GM19043 (cell line): Measurements from ENCODE around the gene CSTF1.
A peak's percentile ranks its signal among the peaks of the same experiment; 100 is the strongest.

ENCODE experiments used
- ATAC-seq: cut with Tn5 transposase; IDR thresholded peaks from one replicate; pipeline ENCODE4 v1.9.1; 2021; ENCODE audit warnings: low read depth; ENCODE audit not compliant: unreplicated experiment

The CSTF1 gene

DNA sequence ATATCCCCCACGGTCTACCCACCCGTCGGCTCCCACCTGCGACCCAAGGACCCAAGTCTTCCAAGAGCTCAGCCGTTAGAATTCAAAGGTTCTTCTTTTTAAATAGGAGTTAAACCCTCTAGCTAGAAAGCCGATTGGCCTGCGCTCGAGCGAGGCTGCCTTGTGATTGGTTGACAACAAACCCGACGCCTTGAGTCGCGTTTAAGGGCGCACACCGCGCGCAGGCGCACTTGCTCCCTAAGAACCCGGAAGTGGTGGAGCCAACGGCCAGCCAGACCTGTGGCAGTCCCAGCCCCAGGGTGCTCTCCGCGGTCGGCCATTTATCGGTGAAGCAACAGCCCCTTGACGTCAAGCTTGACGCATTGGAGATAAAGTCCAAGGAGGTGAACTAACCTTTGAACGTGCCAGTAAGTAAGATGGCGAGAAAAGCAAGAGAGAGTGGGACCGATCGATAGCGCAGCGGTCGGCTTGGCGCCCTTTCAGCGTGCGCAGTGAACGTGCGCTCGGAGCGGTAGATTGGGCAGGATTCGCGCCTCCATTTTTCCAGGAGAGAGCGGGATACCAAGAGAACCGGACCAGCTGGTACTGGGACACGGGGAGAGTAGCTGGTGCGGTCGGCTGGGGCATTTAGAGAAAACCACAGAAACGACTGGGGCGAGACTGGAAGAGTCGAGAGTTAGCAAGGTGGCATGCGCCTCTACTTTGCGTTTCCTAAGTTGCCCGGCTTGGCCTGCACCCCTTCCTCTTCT, at the start of gene CSTF1, which contains the start of gene AURKA:
Gene CSTF1 (plus strand): TSS at position 514 of the 749 bp plus-strand sequence. CDS start 2,908 bp downstream, outside the sequence.
Gene AURKA (minus strand): TSS at position 84 of the 749 bp plus-strand sequence. CDS start 4,018 bp downstream, outside the sequence.
- ATAC-seq, result peak; percentile 90

DNA sequence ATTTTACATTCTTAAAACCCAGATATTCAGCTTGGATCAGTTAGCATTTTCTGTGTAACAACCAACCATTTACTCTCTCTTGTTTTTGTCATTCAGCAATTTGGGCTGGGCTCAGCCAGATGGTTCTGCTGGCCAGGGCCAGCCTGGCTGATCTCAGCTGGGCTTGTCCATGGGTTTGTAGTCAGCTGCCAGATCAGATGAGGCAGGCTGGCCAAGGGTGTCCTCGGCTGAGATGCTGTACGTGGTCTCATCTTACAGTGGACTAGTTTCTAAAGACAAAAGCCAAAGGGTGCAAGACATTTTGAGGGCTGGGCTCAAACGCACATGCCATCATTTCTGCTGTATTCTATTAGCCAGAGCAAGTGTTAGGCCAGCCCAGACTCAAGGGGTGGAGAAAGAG, 49.7 kb upstream of the CSTF1 start:
- ATAC-seq, result no peak

DNA sequence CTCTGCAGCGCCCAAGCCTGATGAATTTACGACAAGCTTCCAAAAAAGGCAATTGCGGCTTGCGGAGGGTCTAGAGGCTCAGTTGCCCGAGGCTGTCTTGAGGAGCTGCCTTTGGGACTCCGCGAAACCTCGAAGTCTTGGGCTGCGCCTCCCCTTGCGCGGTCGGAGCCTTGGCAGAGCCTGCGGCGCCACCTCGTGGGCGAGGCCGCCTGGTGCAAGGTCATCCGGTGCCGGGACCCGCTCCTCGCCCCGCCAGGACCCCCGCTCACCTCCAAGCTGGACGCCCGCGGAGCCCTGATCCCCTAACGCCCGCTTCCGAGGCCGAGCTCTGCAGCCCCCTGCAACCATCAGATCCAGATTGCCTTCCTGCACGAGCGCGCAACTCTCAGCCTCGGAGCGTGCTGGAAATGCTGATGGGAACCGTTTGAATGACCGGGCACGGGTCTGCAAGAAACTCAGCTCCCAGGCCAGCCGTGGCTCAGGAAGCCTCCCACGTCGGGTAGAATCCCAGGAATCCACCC, 48.5 kb upstream of the CSTF1 start:
- peak; percentile 89 for ATAC-seq

DNA sequence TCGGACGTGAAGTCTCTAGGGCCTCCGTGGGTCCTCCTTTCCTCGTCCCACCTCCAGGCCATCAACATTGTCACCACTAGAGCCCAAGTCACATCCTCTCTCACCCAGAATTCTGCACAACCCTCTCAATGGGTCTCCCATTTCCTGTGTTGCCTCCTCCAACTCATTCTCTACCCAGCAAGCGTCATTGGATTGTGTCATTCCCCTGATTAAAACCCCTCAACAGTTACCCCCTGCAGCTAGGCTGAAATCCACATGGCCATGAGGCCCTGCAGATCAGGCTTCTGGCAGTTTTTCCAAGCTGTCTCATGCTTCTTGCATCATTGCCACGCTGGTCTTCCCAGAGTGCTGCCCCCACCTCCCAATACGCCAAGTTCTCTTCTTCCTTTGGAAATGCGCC, 46.5 kb upstream of the CSTF1 start:
- ATAC-seq, result no peak

DNA sequence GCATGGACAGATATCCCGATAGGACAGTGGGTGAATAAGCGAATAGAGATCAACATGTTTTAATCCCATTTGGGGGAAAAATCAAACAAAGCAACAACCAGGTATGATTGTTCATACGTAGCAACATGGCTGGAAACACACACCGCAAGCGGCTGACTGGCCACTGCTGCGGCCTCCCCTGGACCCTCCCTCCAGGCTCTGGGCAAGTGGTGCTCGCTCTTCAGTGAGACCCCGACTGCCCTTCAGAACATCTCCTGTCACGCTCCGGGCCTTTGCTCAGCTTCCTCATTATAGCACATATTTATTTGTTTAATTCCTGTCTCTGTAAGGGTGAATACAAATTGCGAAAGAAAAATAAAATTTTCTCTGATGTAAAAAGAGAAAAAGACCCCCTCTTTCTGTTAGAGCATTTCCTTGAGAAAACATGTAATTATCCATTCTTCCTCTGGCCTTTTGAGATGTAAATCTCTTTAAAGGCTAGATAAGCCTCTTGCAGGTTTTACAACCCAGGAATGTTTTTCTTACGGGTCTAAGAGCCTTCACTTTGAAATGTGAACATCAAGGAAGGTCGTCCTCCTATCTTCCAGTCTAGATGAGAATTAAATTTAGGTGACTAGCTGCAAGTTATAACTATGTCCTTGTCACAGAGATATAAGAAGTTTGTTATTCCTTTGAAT, 44.7 kb upstream of the CSTF1 start:
- no peak for ATAC-seq

DNA sequence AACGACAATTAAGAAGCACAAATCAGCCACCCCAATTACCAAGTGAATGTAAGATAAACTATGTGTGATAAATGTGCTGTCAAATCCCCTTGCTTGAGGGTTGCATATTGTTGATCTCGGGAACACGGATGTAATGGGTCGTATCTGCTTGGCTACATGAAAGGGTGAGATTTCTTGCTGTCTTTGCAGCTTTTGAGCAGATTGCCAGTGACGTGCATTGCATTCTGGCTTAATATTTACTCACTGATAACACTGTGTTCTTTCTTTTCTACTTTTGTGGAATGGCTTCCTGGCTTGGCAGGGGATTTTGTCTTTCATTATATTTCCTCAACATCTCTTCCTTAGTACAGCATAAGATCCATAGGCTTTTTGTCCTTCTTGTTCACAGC, 44.1 kb upstream of the CSTF1 start:
- ATAC-seq, result no peak

DNA sequence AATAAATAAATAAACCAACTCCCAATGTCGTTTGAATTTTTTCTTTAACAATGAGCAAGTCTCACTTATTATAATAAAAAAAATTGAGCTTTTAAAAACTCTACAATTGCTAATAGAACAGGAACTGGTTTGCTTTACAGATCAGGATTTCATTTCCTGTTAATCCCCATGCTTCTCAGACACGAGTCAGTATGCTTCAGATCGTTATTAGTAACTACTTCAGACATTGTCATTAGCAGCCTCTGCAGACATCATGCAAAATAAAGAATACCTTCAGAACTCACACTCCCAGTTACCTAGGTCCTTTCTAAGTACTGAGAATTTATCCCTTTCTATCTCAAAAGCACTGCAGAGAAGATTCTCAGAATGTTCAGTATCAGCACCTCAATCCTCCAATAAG, 43.7 kb upstream of the CSTF1 start:
- ATAC-seq, result no peak

DNA sequence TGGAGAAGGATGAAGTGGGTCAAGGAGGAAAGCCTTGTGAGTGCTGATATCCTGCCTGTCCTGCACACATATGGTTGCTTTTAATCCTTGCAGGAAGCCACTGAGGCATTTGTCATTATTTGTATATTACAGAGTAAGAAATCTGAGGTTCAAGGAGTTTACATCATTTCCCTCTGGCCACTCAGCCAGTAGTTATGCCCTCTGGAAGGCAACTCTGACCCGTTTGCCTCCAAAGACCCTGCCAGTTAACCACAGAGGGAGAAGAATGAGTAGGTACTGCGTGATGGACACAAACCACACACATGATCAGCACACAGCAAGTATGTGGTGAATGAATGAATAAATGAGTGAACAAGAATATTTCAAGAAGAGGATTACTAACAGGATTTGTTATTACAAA, 41.6 kb upstream of the CSTF1 start:
- ATAC-seq, result no peak

DNA sequence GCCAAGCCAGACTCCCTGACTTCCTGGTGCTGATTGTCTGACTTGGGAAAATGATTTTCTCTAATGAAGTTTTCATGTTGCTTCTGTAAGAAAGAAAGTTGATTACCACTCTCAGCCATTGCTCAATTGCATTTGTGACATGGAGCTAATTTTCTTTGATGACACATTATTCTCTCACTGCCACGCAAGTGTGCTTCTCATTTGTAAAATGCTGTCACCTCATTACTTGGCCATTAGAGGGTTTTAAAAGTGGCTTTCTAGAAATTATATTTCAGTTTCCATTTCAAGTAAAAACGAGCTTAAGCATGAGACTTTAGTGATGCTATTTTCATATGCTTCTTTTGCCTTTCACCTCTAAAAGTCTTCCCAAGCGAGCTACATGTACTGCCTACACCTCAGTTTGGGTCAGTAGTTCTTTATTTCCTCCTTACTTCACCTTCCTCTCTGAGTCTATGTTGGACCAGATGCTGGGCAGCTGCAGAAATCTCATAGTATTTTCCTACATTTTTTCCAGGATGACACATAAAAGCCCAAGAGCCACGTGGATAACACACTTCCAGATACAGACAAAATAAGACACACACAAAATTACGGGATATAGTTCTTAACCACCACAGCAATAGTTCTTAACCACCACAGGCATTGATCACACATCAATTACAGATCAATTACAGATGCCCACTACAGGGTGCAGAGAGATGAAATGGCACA, 39.9 kb upstream of the CSTF1 start:
- ATAC-seq, result no peak

DNA sequence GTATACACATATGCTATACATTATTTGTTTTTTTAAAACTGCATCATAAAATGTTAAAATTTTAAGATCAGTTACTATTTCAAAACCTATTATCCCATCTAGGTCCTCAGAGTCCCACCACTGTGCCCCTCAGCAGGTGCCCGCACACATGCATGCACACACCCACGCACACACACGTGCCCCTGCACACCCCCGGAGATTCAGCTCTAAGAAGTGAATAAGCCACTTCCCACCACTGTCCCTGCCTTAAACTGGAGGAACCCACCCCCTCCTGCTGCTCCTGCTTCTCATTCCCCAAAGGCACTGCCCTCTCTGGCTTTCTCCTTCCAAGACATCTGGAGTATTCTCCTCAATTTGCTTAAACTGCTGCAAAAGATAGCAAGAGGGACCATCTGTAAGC, 39.1 kb upstream of the CSTF1 start:
- no peak for ATAC-seq

DNA sequence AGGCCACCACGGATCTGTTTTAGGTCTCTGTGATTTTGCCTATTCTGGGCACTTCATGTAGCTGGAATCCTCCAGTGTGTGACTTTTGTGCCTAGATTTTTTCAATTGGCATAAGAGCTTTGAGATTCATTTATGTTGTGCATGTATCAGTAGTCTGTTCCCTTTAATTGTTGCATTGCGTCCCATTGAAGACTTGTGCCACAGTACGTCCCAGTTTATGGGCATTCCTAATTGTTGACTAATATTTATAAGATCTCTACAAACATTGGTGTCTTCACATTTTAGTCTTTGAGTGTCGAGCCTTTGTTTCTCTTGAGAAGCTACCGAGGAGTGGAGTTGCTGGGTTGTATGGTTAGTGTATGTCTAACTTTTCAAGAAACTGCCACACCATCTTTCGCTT, 34.4 kb upstream of the CSTF1 start:
- no peak for ATAC-seq

DNA sequence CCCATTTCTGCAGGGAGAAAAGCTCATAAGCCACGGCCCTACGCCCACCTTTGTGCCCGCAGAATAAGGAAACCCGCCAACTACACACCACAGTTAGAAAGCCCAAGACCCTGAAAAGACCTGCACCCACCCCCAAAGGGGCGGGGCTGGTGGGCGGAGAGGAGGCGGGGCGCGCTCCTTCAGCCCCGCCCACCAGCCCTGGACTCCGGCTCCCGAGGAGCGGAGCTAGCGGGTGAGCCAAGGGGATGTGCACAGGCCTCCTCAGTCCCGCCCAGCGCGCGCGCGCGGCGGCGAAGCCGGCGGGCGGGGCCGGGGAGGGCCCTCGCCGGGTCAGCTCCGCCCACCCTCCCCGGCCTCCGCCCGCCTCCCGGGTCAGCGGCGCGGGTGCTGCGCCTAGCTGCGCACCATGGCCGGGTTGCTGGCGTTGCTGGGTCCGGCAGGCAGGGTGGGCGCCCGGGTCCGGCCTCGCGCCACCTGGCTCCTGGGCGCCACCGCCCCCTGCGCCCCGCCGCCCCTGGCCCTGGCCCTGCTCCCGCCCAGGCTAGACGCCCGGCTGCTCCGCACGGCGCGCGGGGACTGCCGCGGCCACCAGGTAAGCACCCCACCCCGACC, 33.7 kb upstream of the CSTF1 start, which contains the start of gene FAM210B:
Gene FAM210B (plus strand): TSS at position 375 of the 612 bp plus-strand sequence. CDS start 32 bp downstream, at position 407.
- peak; percentile 96 for ATAC-seq

DNA sequence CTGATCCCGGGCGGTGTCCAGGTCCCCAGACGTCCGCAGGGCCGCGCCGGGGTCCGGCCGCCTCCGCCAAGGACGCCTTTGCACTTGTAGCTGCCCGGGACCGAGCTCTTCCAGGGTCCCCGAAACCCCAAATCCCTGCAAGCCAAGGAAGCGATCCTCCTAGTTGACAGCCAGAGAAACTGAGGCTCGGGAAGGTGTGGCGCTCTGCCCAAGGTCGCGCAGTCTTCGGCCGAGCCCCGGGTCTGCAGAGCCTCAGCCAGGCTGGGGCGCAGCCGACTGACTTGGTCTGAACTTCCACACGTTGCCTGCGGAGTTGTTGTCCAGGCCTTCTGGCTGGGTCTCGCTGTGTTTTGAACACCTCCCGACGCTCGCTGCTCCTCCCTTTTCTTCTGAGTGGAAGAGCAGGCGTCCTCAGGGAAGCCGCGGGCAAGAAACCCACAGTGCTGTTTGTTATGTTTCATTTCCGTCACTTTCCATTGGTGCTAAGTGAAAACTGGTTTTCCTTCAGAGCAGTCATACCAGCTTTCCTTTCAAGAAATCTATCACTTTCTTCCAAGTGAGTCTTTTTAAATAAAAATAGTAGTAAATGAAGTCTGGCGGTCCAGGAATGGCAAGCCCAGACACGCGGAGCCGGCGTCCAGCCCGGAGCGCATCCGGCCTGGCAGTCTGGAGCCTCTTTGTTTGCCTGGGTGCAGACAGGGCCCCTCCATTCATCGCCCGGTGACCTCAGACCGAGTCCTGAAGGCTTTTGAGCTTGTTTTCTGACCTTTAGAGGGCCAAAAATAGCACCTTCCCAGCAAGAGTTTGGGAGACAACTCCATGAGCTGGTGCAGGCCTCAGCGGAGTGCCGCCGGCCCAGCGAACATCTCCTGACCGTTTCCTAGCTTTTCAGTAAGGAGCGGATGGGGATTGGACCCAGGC, 33.0 kb upstream of the CSTF1 start:
- peak; percentile 8 for ATAC-seq

DNA sequence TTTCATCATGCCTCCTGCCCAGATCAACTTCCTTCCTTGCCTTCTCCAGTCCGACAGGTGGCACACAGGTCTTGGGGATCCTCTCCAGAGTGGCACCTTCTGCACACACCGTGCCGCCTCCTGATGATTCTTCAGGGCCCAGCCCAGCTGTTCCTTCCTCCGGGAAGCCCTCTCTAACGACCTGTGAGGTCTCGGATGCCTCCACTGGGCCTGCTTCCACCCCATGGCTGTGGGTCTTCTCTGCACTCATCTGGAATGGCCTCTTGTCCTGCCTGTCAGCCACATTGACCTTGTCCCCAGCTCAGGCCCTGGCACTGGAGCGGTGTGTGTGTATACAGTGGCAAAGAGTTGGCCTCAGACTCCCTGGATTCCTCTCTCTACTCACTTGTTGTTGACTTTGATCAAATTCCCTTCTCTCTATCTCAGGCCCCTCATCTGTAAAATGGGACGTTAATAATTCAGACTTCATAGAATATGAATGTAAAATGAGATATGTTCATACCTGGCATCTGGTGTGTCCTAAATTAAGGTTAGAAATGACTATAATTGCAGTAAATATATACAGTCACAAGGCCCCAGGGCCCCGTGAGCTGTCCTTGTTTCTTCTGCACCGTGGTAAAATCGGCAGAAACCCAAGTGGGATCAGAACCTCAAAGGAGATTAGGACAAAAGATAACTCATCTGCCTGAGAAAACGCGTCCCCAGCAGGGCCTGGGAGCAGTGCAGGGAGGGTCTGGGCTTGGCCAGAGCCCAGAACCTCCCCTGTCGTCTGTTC, 32.1 kb upstream of the CSTF1 start:
- no peak for ATAC-seq

DNA sequence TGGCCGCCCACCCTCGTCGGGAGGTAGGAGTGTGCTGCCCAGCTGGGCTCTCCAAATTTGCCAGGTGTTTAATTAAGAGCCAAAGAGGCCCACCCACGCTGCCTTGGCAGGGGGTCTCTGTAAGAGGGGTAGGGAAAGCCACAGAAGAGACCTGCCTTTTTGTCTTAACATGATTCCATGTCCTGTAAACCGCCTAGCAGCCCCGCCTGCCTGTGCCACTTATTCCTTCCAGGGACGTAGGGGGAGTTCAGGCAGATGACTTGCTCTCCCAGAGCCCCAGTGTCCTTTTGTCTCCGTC, 31.6 kb upstream of the CSTF1 start:
- no peak for ATAC-seq

DNA sequence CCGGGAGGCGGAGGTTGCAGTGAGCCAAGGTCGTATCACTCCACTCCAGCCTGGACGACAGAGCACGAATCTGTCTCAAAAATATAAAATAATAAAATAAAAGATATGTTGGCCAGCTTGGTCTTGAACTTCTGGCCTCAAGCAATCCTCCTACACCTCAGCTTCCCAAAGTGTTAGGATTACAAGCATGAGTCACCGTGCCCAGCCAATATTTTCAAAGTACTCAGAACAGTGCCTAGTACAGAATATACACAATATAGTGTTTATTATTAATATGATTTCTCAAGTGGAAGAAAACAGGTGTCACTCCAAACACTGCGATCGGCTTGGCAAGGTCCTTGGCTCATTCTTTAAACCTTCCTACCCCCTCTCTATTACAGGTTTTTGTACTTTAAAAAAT, 30.5 kb upstream of the CSTF1 start:
- ATAC-seq, result no peak

DNA sequence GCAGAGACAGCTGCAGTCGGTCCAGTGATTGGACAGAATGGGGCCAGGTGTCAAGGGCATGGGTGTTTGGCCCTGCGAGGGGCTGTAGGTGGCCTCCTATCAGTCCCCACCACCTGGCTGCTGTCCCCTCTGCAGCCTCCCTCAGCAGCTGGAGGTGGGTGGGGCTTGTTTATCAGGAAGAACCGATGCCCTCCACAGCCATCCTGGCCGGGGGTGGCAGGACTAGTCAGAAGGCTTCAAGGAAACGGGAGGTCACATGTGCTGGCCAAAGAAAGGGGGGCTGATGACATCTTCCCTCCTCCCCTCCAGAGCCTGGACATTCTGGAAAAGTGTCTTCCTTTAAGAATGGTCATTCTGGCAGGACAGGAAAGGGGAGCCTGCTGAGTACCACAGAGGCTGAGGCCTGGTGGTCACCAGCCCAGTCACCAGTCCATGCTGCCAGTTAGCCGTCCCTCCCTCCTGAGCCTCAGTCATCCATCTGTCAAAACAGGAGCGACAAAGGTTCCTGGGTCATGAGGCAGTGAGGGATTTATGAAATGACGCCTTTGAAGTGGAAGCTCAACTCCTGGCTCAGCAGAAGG, 29.5 kb upstream of the CSTF1 start:
- no peak for ATAC-seq

DNA sequence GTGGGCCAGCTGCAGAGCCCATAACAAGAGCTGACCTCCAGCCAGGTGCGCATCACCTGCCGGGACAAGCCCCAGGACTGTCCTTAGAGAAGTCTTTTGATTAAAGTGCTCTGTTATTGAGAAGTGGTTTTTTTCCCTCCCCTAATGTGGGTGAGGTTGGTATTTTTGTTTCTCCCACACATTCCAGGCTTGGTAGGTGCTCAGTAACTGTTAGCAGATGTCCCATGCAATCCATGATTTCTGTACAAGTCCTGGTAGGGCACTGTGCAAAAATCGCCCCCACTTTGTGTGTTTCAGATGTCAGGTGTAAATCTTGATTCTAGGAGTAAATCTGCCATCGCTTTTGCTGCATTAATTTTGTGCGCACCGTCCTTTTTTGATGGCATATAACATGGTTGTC, 29.0 kb upstream of the CSTF1 start:
- no peak for ATAC-seq
